Right ventricle myocardium inferior (tissue), 1 donor: ENCODE data around the gene KLF16. TPM values are rescaled to one million over a fixed set of nuclear protein-coding genes. Genes with fewer than 3 reads are reported as not detected.
A peak's percentile ranks its signal among the peaks of the same experiment; 100 is the strongest.

Source experiments
- ATAC-seq: fragments of 200-7000 bp; cut with Tn5 transposase; one replicate; pipeline ENCODE4 v1.9.1; 2020; ENCODE audit warnings: mild to moderate bottlenecking, moderate library complexity
- DNase-seq: peaks from one replicate; pipeline ENCODE4 v3.0.0; 2021; ENCODE audit errors: missing footprints
- intact Hi-C: fragments of 100-400 bp; cut with DNase I; formaldehyde crosslinking; loops from one replicate; pipeline ENCODE4 v1.11.0; 2022
- total RNA-seq: library from RNA; stranded (reverse); fragmentation: NEBNext Ultra II Directional; extraction: Animal tissue kit (Norgen Biotek cat#: 25700); gene quantifications from one replicate; pipeline ENCODE4 v1.2.1, GENCODE V29; 2021
- donor health status: DM: no; HTN: yes; CAD: no; lungs with severe emphysema.

Gene KLF16
- total RNA-seq, 1 donor from 2014 or later: 11.0 TPM

GRCh38 chr19:1816530-1817298 lies 46.7 kb downstream of the KLF16 start:
- no peak for ATAC-seq
- intact Hi-C loops: no loop called here
- no peak for DNase-seq

DNA sequence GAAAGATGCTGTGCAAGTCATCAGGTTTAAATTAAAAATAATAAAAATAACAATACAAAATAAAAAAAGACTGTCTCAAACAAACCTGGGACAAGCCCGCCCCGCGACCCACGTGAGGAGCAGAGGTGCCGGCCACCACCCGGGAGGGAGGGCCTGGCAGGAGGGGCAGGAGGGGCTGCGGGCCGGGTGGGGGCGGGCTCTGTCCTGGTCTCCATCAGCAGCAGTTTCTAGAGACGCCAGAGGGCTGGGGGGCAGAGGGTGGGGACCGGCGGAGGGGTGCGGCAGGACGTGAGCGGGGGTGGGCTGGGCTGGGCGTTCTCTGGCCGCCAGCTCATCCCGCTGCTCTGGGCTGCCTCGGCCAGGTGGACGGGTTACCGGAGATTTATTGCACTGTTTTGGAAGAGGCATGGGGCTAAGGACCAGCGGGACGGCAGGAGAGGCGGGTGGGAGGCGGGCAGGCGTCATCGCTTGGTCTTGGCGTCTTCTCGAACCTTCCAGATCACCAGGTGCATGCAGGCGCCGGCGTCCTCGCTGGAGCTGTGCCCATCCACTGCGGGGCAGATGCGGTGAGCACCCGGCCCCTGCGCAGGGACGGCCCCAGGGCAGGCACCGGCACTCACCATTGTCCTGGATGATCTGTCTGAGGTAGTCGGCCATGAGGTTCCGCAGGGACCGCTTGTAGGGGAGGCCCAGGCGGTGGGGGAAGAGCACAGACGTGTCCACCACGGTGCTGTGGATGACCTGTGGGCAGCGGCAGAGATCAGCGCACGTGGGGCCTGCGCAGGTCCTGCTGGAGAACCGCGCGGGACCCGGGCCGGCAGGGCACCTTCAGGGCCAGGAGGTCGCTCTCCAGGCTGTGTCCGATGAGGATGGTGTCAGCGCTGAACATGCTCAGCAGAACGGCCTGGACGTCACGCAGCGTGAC lies 47.5 kb downstream of the KLF16 start:
- intact Hi-C loops: no loop called here
- ATAC-seq (no peak), DNase-seq (no peak)

GRCh38 chr19:1814833-1815604 lies 48.4 kb downstream of the KLF16 start:
- ATAC-seq: no peak
- intact Hi-C loops: no loop called here
- no peak for DNase-seq

DNA sequence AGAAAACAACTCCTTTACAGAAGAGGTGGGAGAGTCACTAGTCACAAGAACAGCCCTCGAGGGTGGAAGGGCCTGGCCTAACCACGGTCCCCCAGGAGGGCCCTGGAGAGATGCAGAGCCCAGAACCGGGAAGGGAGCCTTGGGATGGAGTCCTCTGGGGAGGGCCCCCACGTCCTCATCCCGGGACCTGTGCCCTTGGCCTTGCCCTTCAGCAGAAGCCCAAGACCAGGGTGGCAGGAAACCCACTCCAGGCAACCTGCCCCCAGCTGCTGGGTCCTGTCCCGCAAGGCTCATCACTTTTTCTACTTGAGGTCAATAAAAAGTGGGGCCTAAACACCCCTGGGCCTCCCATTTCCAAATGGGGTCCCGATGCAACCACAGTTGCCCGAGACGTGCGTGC lies 49.0 kb downstream of the KLF16 start:
- intact Hi-C loops: no loop called here
- peak; percentile 40 for DNase-seq
- ATAC-seq: no peak

GRCh38 chr19:1813192-1814182 lies 49.9 kb downstream of the KLF16 start:
- DNase-seq: peak; percentile 45
- ATAC-seq: no peak
- intact Hi-C loops: no loop called here

DNA sequence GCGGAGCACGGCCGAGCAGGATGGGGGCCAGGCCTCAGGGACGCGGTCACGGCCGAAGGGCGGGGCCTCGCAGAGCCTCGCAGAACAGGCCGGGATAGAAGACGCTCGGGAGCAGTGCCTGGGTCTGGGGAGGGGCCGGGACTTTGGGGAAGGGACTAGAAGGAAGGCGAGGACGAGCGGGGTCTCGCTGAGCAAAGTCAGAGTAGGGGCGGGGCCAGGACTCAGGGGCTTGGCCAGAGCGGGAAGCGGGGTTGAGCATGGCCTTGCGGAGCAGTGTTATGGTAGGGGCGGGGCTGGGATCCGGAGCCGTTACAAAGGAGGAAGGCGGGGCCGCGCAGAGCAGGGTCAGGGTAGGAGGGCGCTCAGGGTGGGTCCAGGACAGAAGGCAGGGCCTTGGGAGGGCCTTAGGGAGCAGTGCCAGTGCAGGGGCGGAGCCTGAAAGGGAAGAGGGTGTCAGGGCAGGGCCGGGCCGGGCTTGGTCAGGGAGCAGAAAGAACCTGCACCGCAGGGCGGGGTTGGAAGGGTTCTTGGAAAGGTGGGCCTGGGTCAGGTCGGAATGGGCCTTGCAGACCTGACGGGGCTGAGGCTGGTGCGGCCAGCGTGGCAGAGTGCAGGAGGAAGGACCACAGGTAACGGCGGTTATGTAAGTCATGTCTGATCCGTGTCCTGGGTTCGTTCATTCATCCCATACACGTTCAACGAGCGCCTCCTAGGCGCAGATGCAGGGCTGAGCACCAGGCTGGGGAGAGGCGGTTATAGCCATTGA lies 50.8 kb downstream of the KLF16 start:
- ATAC-seq: peak; percentile 91
- peak; percentile 99 for DNase-seq
- intact Hi-C loops: no loop called here

GRCh38 chr19:1811942-1812425 lies 51.4 kb downstream of the KLF16 start, which contains the start of gene ATP8B3:
Gene ATP8B3, minus strand, starts transcription at chr19:1812276. Its CDS starts 540 bp downstream, at chr19:1811736.
- intact Hi-C loops: no loop called here
- no peak for DNase-seq
- peak; percentile 15 for ATAC-seq

GRCh38 chr19:1811472-1811894 lies 51.9 kb downstream of the KLF16 start:
- DNase-seq: peak; percentile 82
- no peak for ATAC-seq
- intact Hi-C loops: no loop called here

GRCh38 chr19:1810439-1811160 lies 52.8 kb downstream of the KLF16 start:
- intact Hi-C loops: no loop called here
- no peak for DNase-seq
- no peak for ATAC-seq

GRCh38 chr19:1809678-1810077 lies 53.7 kb downstream of the KLF16 start:
- DNase-seq (no peak), ATAC-seq (no peak)
- intact Hi-C loops: no loop called here

DNA sequence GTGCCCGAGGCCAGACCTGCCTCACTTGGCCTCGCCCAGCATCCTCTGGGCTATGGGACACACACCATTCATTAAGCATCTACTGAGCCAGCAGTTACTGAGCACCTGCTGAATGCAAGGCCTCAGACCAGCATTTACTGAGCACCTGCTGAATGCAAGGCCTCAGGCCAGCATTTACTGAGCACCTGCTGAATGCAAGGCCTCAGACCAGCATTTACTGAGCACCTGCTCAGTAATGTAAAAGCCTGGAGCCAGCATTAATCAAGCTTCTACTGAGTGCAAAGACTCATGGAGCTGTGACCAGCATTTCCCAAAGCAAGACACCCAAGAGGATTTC lies 55.0 kb downstream of the KLF16 start:
- DNase-seq (no peak), ATAC-seq (no peak)
- intact Hi-C loops: no loop called here

- ATAC-seq (no peak), DNase-seq (no peak)
- intact Hi-C loops: no loop called here
These were observed 55.5 kb downstream of the KLF16 start for GRCh38 chr19:1807695-1808394.

DNA sequence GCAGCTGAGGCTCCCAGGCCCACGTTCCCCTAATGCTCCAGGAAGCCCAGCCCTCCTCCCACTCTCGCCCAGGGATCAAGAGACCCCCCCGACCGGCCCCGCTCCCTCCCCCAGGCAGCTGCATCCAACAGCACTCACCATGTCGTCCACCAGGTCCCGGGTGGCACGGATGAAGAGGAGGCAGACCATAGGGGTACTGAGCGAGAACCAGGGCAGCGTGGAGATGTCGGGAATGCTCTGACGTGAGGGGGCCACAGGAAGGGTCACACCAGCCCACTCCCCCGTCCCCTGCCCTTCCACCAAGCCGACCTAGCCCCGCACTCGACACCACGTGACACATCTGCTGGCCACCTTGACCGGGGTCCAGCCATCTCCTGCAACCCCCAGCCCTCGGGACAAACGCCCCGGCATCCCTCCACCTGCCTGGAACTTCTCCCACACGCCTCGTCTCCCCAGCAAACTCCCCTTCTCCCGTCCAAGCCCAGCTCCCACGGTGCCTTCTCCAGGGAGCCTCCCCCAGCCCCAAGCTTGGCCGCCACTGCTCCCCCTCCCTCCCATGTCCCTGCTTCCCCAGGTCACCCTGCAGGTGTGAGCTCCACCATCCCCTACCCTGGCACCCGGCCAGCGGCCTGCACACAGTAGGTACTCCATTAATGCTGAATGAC lies 56.2 kb downstream of the KLF16 start:
- intact Hi-C loops: no loop called here
- DNase-seq: no peak
- ATAC-seq: no peak

- DNase-seq (no peak), ATAC-seq (no peak)
- intact Hi-C loops: no loop called here
These were observed 57.0 kb downstream of the KLF16 start for GRCh38 chr19:1806184-1807029.
